GM21381 (cell line): ENCODE results near the gene PF4V1.

Experiments
- ATAC-seq: cut with Tn5 transposase; IDR thresholded peaks from one replicate; pipeline ENCODE4 v1.9.1; 2021; ENCODE audit warnings: mild to moderate bottlenecking, moderate library complexity; ENCODE audit not compliant: unreplicated experiment

PF4V1 gene

GRCh38 chr4:73902038-73902637, 49.0 kb downstream of the PF4V1 start:
- no peak for ATAC-seq

- no peak for ATAC-seq
Measured at GRCh38 chr4:73902817-73903547, 49.9 kb downstream of the PF4V1 start.
